ENCODE measurements around the gene AZI2.

The AZI2 gene

GRCh38 chr3:28348629-28349468 lies at the start of gene AZI2, which contains the start of gene ZCWPW2:
TSS of gene AZI2 (minus strand) at chr3:28348824. CDS start at chr3:28340617, 8,207 bp downstream.
TSS of gene ZCWPW2 (plus strand) at chr3:28348721. CDS start at chr3:28413069, 64,348 bp downstream.
- DNase-seq (ENCODE audit: low spot score): peak; percentile 90

GRCh38 chr3:28388978-28389377 lies 40.4 kb upstream of the AZI2 start:
- DNase-seq (ENCODE audit: low spot score): no peak

GRCh38 chr3:28386049-28386448 lies 37.4 kb upstream of the AZI2 start:
- no peak for DNase-seq (ENCODE audit: low spot score)

- DNase-seq (ENCODE audit: low spot score): peak; percentile 4
Measured at GRCh38 chr3:28376424-28376823, 27.8 kb upstream of the AZI2 start.

- DNase-seq (ENCODE audit: low spot score): peak; percentile 6
Measured at GRCh38 chr3:28349469-28350000, 911 bp upstream of the AZI2 start.

- DNase-seq (ENCODE audit: low spot score): peak; percentile 82
Measured at GRCh38 chr3:28348265-28348628, 377 bp downstream of the AZI2 start.

- no peak for DNase-seq (ENCODE audit: low spot score)
Measured at GRCh38 chr3:28347374-28348264, 1.0 kb downstream of the AZI2 start.

- no peak for DNase-seq (ENCODE audit: low spot score)
Measured at GRCh38 chr3:28345690-28346089, 2.9 kb downstream of the AZI2 start.

- no peak for DNase-seq (ENCODE audit: low spot score)
Measured at GRCh38 chr3:28343144-28343543, 5.5 kb downstream of the AZI2 start.

GRCh38 chr3:28337230-28337629 lies 11.4 kb downstream of the AZI2 start:
- no peak for DNase-seq (ENCODE audit: low spot score)

- no peak for DNase-seq (ENCODE audit: low spot score)
Measured at GRCh38 chr3:28335246-28335645, 13.4 kb downstream of the AZI2 start.

- DNase-seq (ENCODE audit: low spot score): no peak
Measured at GRCh38 chr3:28334552-28334951, 14.1 kb downstream of the AZI2 start.

- DNase-seq (ENCODE audit: low spot score): no peak
Measured at GRCh38 chr3:28328188-28329151, 20.2 kb downstream of the AZI2 start.

GRCh38 chr3:28326458-28326926 lies 22.1 kb downstream of the AZI2 start:
- no peak for DNase-seq (ENCODE audit: low spot score)

- DNase-seq (ENCODE audit: low spot score): no peak
Measured at GRCh38 chr3:28322464-28322863, 26.2 kb downstream of the AZI2 start.

- no peak for DNase-seq (ENCODE audit: low spot score)
Measured at GRCh38 chr3:28320981-28321380, 27.6 kb downstream of the AZI2 start.

- DNase-seq (ENCODE audit: low spot score): peak; percentile 43
Measured at GRCh38 chr3:28317438-28318022, 31.1 kb downstream of the AZI2 start.

GRCh38 chr3:28316226-28316625 lies 32.4 kb downstream of the AZI2 start:
- no peak for DNase-seq (ENCODE audit: low spot score)

GRCh38 chr3:28315711-28316110 lies 32.9 kb downstream of the AZI2 start:
- no peak for DNase-seq (ENCODE audit: low spot score)

GRCh38 chr3:28308196-28308595 lies 40.4 kb downstream of the AZI2 start:
- no peak for DNase-seq (ENCODE audit: low spot score)

GRCh38 chr3:28301688-28302087 lies 46.9 kb downstream of the AZI2 start:
- no peak for DNase-seq (ENCODE audit: low spot score)

All from AG08396 (cell line).